RWPE1 (cell line): Measurements from ENCODE around the gene IFNGR1.
A peak's percentile ranks its signal among the peaks of the same experiment; 100 is the strongest.

ENCODE experiments used
- CTCF ChIA-PET: fragments of 350-600 bp; sonication (Branson Sonifier 250); formaldehyde crosslinking; extraction: SDS; loops from one replicate; lab custom pipeline; 2021; lab: Yijun Ruan, JAX
- POLR2A ChIA-PET: fragments of 400-600 bp; formaldehyde crosslinking; extraction: SDS; loops from one replicate; lab custom pipeline; 2020; ENCODE audit warnings: antibody characterized with exemption; ENCODE audit not compliant: low non-redundant PET; lab: Yijun Ruan, JAX
- DNase-seq: peaks from one replicate; pipeline ENCODE4 v3.0.0; 2012; ENCODE audit warnings: low spot score
- H3K27ac ChIP-seq: fragments of 450-650 bp; 2 replicates; pipeline ENCODE4 v1.5.1; 2017
- CTCF ChIP-seq: fragments of 450-650 bp; conservative IDR thresholded peaks from 2 replicates; pipeline ENCODE4 v1.5.1; 2017; ENCODE audit warnings: low read depth, mild to moderate bottlenecking

Gene IFNGR1

GRCh38 chr6:137237413-137238170, 18.4 kb upstream of the IFNGR1 start:
- no peak overlapping the region for H3K27ac ChIP-seq
- TF ChIP-seq CTCF, result no peak
- peak; percentile 82 for DNase-seq
- CTCF ChIA-PET, result interaction anchor here (0.6 kb wide), 1 partner anchor 447 kb away, joined by 3 read pairs; no protein-coding TSS in a partner anchor
- POLR2A ChIA-PET, result no interaction called here

GRCh38 chr6:137236581-137237355, 17.6 kb upstream of the IFNGR1 start:
- POLR2A ChIA-PET, result no interaction called here
- CTCF ChIA-PET, result no interaction called here
- DNase-seq, result no peak
- TF ChIP-seq CTCF, result no peak
- no peak overlapping the region for H3K27ac ChIP-seq

- TF ChIP-seq CTCF, result no peak
- no peak overlapping the region for H3K27ac ChIP-seq
- ChIA-PET POLR2A (no interaction called here), CTCF (no interaction called here)
- no peak for DNase-seq
Measured at GRCh38 chr6:137235686-137236085, 16.5 kb upstream of the IFNGR1 start.

GRCh38 chr6:137233911-137234863, 15.0 kb upstream of the IFNGR1 start:
- CTCF ChIA-PET, result interaction anchor here (0.6 kb wide), 1 partner anchor 130 kb away, joined by 3 read pairs; no protein-coding TSS in a partner anchor
- POLR2A ChIA-PET, result no interaction called here
- no peak overlapping the region; the same call in 1 of the 2 replicates for H3K27ac ChIP-seq
- DNase-seq, result peak; percentile 40
- no peak for TF ChIP-seq CTCF

GRCh38 chr6:137231895-137232294, 12.7 kb upstream of the IFNGR1 start:
- H3K27ac ChIP-seq, result no peak overlapping the region
- no peak for TF ChIP-seq CTCF
- ChIA-PET POLR2A (no interaction called here), CTCF (no interaction called here)
- no peak for DNase-seq
